ENCODE measurements around the gene DIAPH1. TPM values are rescaled to one million over a fixed set of nuclear protein-coding genes. Genes with fewer than 3 reads are reported as not detected.

The DIAPH1 gene
- total RNA-seq, 1 donor from 2014 or later = 99.1 TPM

GRCh38 chr5:141590127-141590526 lies 28.7 kb downstream of the DIAPH1 start:
- no peak overlapping the region for H3K4me3 Mint-ChIP-seq

GRCh38 chr5:141586246-141586645 lies 32.6 kb downstream of the DIAPH1 start:
- Mint-ChIP-seq H3K27me3 (ENCODE audit: low read depth) (no peaks in the 10 kb centered on the region), H3K27ac (ENCODE audit: unreplicated experiment) (no peak overlapping the region), H3K36me3 (ENCODE audit: low read depth) (peaks cover 20% of the 10 kb centered on the region), H3K4me3 (no peak overlapping the region), H3K9me3 (no peaks in the 10 kb centered on the region), H3K4me1 (peaks cover 10% of the 10 kb centered on the region)
- DNase-seq (ENCODE audit: low read depth, low spot score) = no peak
- no peak for TF ChIP-seq CTCF (conservative IDR thresholded peaks at IDR 0.05)

More at GRCh38 chr5:141590127-141590526, 28.7 kb downstream of the DIAPH1 start:
- no peak for TF ChIP-seq CTCF (conservative IDR thresholded peaks at IDR 0.05)
- Mint-ChIP-seq H3K4me1 (peaks cover 10% of the 10 kb centered on the region), H3K27ac (ENCODE audit: unreplicated experiment) (no peak overlapping the region), H3K9me3 (no peaks in the 10 kb centered on the region), H3K27me3 (ENCODE audit: low read depth) (no peaks in the 10 kb centered on the region), H3K36me3 (ENCODE audit: low read depth) (peaks cover 7% of the 10 kb centered on the region)
- DNase-seq (ENCODE audit: low read depth, low spot score) = no peak

GRCh38 chr5:141585594-141585993 lies 33.2 kb downstream of the DIAPH1 start:
- Mint-ChIP-seq H3K27me3 (ENCODE audit: low read depth) (no peaks in the 10 kb centered on the region), H3K4me3 (no peak overlapping the region), H3K9me3 (no peaks in the 10 kb centered on the region), H3K36me3 (ENCODE audit: low read depth) (peaks cover 23% of the 10 kb centered on the region), H3K4me1 (peaks cover 6% of the 10 kb centered on the region), H3K27ac (ENCODE audit: unreplicated experiment) (no peak overlapping the region)
- TF ChIP-seq CTCF (conservative IDR thresholded peaks at IDR 0.05) = no peak
- DNase-seq (ENCODE audit: low read depth, low spot score) = no peak

GRCh38 chr5:141574122-141574510 lies 44.7 kb downstream of the DIAPH1 start:
- no peak overlapping the region for H3K4me3 Mint-ChIP-seq
- TF ChIP-seq CTCF (conservative IDR thresholded peaks at IDR 0.05) = no peak

GRCh38 chr5:141573489-141574121 lies 45.2 kb downstream of the DIAPH1 start:
- H3K9me3 Mint-ChIP-seq = no peaks in the 10 kb centered on the region
- no peaks in the 10 kb centered on the region for H3K4me1 Mint-ChIP-seq

More at GRCh38 chr5:141574122-141574510, 44.7 kb downstream of the DIAPH1 start:
- DNase-seq (ENCODE audit: low read depth, low spot score) = no peak
- H3K4me1 Mint-ChIP-seq = no peaks in the 10 kb centered on the region
- H3K27me3 Mint-ChIP-seq (ENCODE audit: low read depth) = no peaks in the 10 kb centered on the region
- no peak overlapping the region for H3K27ac Mint-ChIP-seq (ENCODE audit: unreplicated experiment)
- H3K9me3 Mint-ChIP-seq = no peaks in the 10 kb centered on the region
- H3K36me3 Mint-ChIP-seq (ENCODE audit: low read depth) = peaks cover 12% of the 10 kb centered on the region

More at GRCh38 chr5:141573489-141574121, 45.2 kb downstream of the DIAPH1 start:
- no peak for TF ChIP-seq CTCF (conservative IDR thresholded peaks at IDR 0.05)
- Mint-ChIP-seq H3K4me3 (no peak overlapping the region), H3K27ac (ENCODE audit: unreplicated experiment) (no peak overlapping the region), H3K27me3 (ENCODE audit: low read depth) (no peaks in the 10 kb centered on the region), H3K36me3 (ENCODE audit: low read depth) (peaks cover 10% of the 10 kb centered on the region)
- no peak for DNase-seq (ENCODE audit: low read depth, low spot score)

All from neural crest cell (in vitro differentiated cells).